Measurements from ENCODE around the gene MYL7.

MYL7 gene

GRCh38 chr7:44149571-44150465, 8.7 kb upstream of the MYL7 start:
- H3K4me1 ChIP-seq (ENCODE audit: insufficient read depth, low read length), result peaks cover 14% of the 10 kb centered on the region
- no peak overlapping the region for H3K9ac ChIP-seq (ENCODE audit: low read depth, low read length)
- no peaks in the 10 kb centered on the region for H3K36me3 ChIP-seq (ENCODE audit: insufficient read depth, low read length)
- no peaks in the 10 kb centered on the region for H3K9me3 ChIP-seq (ENCODE audit: control insufficient read depth, insufficient read depth, low read length)

DNA sequence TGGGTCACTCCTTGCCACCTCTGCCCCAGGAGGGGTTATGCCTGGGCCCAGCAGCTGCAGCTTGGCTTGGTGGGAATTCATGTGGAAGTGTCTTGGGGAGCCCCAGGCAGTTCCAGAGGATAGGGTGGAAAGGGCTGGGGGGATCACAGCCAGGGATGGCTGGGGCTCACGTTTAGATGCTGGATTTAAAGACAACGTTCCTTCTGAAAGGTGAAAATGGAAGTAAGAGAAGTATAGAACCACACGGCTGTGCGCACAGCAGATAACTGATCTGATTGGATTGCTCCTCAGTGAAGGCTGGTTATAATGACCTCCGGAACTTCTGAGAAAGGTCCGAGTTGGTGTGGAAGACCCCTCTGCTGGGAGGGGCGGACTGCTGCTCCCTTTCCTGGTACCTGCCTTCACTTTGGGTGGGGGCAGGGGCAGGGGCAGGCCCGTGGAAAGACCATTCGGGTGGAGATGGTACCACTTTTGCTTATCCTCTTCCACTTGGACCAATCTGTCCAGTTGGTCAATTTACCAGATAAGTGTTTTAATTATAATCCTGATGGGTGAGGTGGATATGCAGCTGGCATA, 7.9 kb upstream of the MYL7 start:
- Histone ChIP-seq H3K9me3 (ENCODE audit: control insufficient read depth, insufficient read depth, low read length) (no peaks in the 10 kb centered on the region), H3K36me3 (ENCODE audit: insufficient read depth, low read length) (no peaks in the 10 kb centered on the region), H3K9ac (ENCODE audit: low read depth, low read length) (no peak overlapping the region), H3K4me1 (ENCODE audit: insufficient read depth, low read length) (peaks cover 14% of the 10 kb centered on the region)

- peaks cover 14% of the 10 kb centered on the region for H3K4me1 ChIP-seq (ENCODE audit: insufficient read depth, low read length)
- H3K9me3 ChIP-seq (ENCODE audit: control insufficient read depth, insufficient read depth, low read length), result no peaks in the 10 kb centered on the region
- no peaks in the 10 kb centered on the region for H3K36me3 ChIP-seq (ENCODE audit: insufficient read depth, low read length)
These were observed 7.0 kb upstream of the MYL7 start for GRCh38 chr7:44148166-44148565.

DNA sequence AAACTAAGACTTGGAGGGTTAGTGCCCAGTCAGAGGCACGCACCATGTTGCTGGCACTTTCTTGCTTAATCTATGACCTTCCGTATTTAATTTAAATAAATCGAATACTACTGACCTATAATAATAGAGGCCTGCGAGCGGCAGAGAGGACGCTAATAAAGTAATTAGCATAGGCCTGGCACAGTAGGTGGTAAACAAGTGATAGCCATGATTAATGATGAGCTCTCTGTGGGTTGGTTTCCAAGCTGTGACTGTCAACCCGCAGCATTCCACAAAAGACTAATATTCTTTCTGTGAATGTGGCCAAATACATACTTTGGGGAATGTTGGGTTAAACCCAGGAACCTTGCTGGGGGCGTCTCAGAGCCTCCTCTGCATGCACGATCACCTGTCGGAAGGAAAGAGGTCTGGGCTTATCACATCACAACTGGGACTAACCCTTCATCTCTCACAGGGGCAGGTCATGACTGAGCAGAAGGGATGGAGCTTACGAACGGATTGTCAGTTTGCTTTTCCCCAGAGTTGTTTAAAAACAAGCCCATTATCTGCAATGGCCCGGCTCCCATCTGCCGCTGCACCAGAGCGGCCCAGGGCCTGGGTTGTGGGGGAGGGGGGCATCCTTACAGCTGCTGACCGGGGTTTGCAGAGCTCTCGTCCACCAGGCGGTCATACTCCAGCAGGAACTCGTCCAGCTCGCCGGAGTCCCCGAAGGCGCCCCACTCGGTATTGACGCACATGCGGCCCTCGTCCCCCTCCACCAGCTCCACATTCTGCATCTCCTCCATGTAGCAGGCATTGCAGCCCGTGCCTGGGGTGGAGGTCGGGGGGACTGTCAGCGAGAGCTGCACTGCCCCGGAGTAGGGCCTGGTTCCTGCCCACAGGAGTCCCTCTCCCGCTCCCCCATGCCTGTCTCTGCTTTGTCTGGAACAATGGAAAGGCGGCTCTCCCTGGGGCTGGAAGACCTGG, 6.2 kb upstream of the MYL7 start:
- Histone ChIP-seq H3K4me1 (ENCODE audit: insufficient read depth, low read length) (peaks cover 14% of the 10 kb centered on the region), H3K9ac (ENCODE audit: low read depth, low read length) (no peak overlapping the region), H3K36me3 (ENCODE audit: insufficient read depth, low read length) (no peaks in the 10 kb centered on the region), H3K9me3 (ENCODE audit: control insufficient read depth, insufficient read depth, low read length) (no peaks in the 10 kb centered on the region)

More at GRCh38 chr7:44148166-44148565, 7.0 kb upstream of the MYL7 start:
- H3K9ac ChIP-seq (ENCODE audit: low read depth, low read length), result no peak overlapping the region

GRCh38 chr7:44145969-44146911, 5.1 kb upstream of the MYL7 start:
- H3K9me3 ChIP-seq (ENCODE audit: control insufficient read depth, insufficient read depth, low read length), result no peaks in the 10 kb centered on the region
- H3K9ac ChIP-seq (ENCODE audit: low read depth, low read length), result peak overlapping the region; percentile 50; the same call in 1 of the 2 replicates
- H3K4me1 ChIP-seq (ENCODE audit: insufficient read depth, low read length), result peaks cover 19% of the 10 kb centered on the region
- no peaks in the 10 kb centered on the region for H3K36me3 ChIP-seq (ENCODE audit: insufficient read depth, low read length)

DNA sequence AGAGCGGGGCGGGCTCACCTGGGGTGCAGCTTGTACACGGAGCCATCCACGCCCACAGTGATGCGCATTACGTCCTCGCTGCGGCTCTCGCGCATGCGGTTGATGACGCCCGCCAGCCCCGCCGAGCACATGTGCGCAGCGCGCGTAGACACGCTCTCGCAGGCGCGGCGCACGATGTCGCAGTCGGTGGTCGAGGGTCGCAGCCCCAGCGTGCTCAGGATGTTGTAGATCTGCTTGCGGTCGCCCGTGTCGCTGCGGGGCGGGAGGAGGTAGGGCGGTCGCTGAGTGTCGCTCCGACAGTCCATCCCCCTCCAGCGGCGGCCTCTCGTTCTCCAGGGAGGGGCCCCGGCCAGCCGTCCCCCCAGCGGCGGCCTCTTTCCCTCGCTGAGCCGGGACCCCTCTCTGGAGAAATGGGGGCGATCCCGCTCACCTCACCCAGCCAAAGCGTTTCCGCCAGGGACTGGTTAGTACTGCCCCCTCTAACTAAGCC, 4.4 kb upstream of the MYL7 start:
- peak overlapping the region; percentile 44; the same call in 1 of the 2 replicates for H3K9ac ChIP-seq (ENCODE audit: low read depth, low read length)
- no peaks in the 10 kb centered on the region for H3K36me3 ChIP-seq (ENCODE audit: insufficient read depth, low read length)
- peaks cover 22% of the 10 kb centered on the region for H3K4me1 ChIP-seq (ENCODE audit: insufficient read depth, low read length)
- H3K9me3 ChIP-seq (ENCODE audit: control insufficient read depth, insufficient read depth, low read length), result no peaks in the 10 kb centered on the region

DNA sequence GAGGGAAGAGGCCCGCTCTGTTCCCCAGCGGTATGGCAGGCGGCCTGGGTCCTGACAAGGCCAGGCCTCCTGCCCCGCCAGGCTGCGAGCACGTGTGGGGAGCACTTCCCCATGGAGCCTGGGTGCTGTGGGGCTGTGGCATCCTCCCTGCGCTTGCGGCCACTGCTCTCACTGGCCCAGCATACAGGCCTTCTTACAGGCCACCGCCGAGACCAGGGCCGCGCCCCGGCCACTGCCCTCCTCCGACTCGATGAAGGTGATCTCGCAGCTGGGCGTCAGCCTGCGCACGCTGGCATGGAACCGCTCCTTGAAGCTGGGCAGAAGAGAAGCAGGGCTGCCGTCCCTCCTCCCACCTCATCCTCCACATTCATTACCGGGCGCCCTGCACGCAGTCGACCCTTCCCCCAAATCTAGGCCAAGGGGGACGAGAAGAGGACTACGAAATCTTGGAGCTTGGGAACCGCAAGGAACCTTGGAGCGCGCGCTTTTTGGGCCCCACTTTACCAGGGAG, 3.9 kb upstream of the MYL7 start:
- no peaks in the 10 kb centered on the region for H3K9me3 ChIP-seq (ENCODE audit: control insufficient read depth, insufficient read depth, low read length)
- H3K4me1 ChIP-seq (ENCODE audit: insufficient read depth, low read length), result peaks cover 22% of the 10 kb centered on the region
- no peaks in the 10 kb centered on the region for H3K36me3 ChIP-seq (ENCODE audit: insufficient read depth, low read length)
- H3K9ac ChIP-seq (ENCODE audit: low read depth, low read length), result peak overlapping the region; percentile 44; the same call in 1 of the 2 replicates

- H3K4me1 ChIP-seq (ENCODE audit: insufficient read depth, low read length), result peaks cover 22% of the 10 kb centered on the region
- H3K9ac ChIP-seq (ENCODE audit: low read depth, low read length), result no peak overlapping the region
- no peaks in the 10 kb centered on the region for H3K36me3 ChIP-seq (ENCODE audit: insufficient read depth, low read length)
- H3K9me3 ChIP-seq (ENCODE audit: control insufficient read depth, insufficient read depth, low read length), result no peaks in the 10 kb centered on the region
These were observed 3.4 kb upstream of the MYL7 start for GRCh38 chr7:44144426-44144967.

GRCh38 chr7:44143646-44144250, 2.6 kb upstream of the MYL7 start:
- Histone ChIP-seq H3K9ac (ENCODE audit: low read depth, low read length) (no peak overlapping the region), H3K36me3 (ENCODE audit: insufficient read depth, low read length) (no peaks in the 10 kb centered on the region), H3K9me3 (ENCODE audit: control insufficient read depth, insufficient read depth, low read length) (no peaks in the 10 kb centered on the region), H3K4me1 (ENCODE audit: insufficient read depth, low read length) (peaks cover 22% of the 10 kb centered on the region)

DNA sequence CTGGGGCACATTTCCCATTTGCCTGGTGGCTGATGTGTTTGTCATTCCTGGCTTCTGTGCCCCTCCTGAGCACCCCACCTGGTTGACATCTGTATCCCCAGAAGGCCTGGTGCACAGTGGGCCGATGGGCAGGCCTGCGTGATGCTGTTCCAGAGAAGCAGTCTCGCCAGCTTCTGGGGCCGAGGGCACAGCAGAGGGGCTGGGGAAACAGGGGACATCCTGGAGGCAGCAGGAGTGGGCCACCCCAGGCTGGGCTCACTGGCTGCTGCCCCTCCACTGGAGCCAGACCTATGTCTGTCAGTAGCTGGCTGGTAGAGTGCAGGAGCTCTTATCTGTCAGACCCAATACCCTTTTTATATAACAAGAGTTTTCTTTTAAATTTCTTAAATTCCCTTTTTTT, 896 bp upstream of the MYL7 start:
- Histone ChIP-seq H3K36me3 (ENCODE audit: insufficient read depth, low read length) (no peaks in the 10 kb centered on the region), H3K9me3 (ENCODE audit: control insufficient read depth, insufficient read depth, low read length) (no peaks in the 10 kb centered on the region), H3K9ac (ENCODE audit: low read depth, low read length) (no peak overlapping the region), H3K4me1 (ENCODE audit: insufficient read depth, low read length) (peaks cover 13% of the 10 kb centered on the region; the same call in 1 of the 2 replicates)

DNA sequence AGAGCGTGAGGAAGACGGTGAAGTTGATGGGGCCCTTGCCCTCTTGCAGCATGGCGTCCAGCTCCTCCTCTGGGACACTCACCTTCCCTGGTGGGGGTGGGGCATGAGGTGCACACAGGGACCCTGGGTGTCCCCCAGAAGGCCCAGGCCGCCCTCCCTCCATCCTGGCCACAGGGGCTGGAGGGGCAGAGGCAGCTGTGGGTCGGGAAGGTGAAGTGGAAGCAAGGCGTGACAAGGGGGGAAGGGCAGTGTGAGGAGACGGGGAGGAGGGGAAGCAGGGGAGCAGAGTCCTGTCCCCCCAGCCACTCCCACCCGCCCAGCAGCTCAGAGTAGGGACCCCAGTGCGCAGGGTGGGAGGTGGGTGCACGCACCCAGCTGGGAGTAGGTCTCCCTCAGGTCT, 791 bp downstream of the MYL7 start:
- no peak overlapping the region for H3K9ac ChIP-seq (ENCODE audit: low read depth, low read length)
- no peaks in the 10 kb centered on the region for H3K36me3 ChIP-seq (ENCODE audit: insufficient read depth, low read length)
- H3K9me3 ChIP-seq (ENCODE audit: control insufficient read depth, insufficient read depth, low read length), result no peaks in the 10 kb centered on the region
- peaks cover 8% of the 10 kb centered on the region; the same call in 1 of the 2 replicates for H3K4me1 ChIP-seq (ENCODE audit: insufficient read depth, low read length)

DNA sequence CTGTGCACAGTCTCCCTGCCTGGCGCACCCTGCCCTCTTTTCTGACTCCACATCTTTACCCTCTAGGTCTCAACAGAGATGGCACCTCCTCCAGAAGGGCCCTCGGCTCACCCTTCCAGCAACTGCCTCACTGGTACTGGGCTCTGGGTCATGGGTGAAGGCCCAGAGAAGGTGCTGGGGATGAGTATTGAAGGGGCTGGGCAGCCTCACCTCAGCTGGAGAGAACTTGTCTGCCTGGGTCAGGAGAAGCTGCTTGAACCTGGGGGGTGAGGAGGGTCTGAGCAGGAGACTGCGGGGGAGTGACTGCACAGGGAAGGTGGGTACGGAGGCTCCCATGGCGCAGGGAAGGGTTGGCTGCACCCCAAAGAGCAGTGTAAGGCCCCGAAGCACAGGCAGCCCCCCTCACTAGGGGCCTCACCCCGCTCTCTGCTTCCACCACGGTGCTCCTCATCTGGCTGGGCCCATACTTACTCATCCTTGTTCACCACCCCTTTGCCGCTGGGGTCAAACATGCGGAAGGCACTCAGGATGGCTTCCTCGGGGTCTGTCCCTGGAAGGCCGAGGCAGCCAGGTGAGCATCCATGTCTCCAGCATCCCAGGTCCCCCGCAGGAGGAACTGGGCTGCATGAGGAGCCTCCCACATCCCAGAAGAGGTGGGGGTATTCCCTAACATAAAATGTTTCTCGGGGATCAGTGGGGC, 1.7 kb downstream of the MYL7 start:
- peaks cover 8% of the 10 kb centered on the region; the same call in 1 of the 2 replicates for H3K4me1 ChIP-seq (ENCODE audit: insufficient read depth, low read length)
- H3K9ac ChIP-seq (ENCODE audit: low read depth, low read length), result no peak overlapping the region
- H3K36me3 ChIP-seq (ENCODE audit: insufficient read depth, low read length), result no peaks in the 10 kb centered on the region
- no peaks in the 10 kb centered on the region for H3K9me3 ChIP-seq (ENCODE audit: control insufficient read depth, insufficient read depth, low read length)

Data from ES-I3 (cell line).